ENCODE results near the gene ARHGAP31. TPM values are rescaled to one million over a fixed set of nuclear protein-coding genes. Genes with fewer than 3 reads are reported as not detected.

The ARHGAP31 gene
- total and polyA plus RNA-seq, 10 donors, result 2.0 to 38.0 (median 25.3) TPM

- 86 to 92% (median 89%) methylated on average over 2 of the region's 2 CpGs for WGBS, 5 donors
- H3K4me3 ChIP-seq, result peak overlapping the region in 4 of 8 donors; percentile 99 to 100 (median 100)
- peaks cover 0 to 26% (median 9%) of the 10 kb centered on the region in 6 donors for H3K36me3 ChIP-seq
- intact Hi-C loops (cut with DNase I; ENCODE audit: low total_unique reads), result loop anchor here (10.0 kb wide), 1 partner anchor 627 kb away; the partner anchor contains the start of gene GSK3B
- peak overlapping the region in 6 of 8 donors; percentile 76 to 93 (median 89) for H3K27ac ChIP-seq
- H3K27me3 ChIP-seq (replicated peaks in 1 of 7), result no peaks in the 10 kb centered on the region
- no peak for DNase-seq
- H3K9me3 ChIP-seq, result no peaks in the 10 kb centered on the region
- TF ChIP-seq POLR2A (IDR thresholded peaks at IDR 0.05), result no peak
- TF ChIP-seq POLR2AphosphoS5 (IDR thresholded peaks at IDR 0.05), result no peak
- TF ChIP-seq, protein P1, sequence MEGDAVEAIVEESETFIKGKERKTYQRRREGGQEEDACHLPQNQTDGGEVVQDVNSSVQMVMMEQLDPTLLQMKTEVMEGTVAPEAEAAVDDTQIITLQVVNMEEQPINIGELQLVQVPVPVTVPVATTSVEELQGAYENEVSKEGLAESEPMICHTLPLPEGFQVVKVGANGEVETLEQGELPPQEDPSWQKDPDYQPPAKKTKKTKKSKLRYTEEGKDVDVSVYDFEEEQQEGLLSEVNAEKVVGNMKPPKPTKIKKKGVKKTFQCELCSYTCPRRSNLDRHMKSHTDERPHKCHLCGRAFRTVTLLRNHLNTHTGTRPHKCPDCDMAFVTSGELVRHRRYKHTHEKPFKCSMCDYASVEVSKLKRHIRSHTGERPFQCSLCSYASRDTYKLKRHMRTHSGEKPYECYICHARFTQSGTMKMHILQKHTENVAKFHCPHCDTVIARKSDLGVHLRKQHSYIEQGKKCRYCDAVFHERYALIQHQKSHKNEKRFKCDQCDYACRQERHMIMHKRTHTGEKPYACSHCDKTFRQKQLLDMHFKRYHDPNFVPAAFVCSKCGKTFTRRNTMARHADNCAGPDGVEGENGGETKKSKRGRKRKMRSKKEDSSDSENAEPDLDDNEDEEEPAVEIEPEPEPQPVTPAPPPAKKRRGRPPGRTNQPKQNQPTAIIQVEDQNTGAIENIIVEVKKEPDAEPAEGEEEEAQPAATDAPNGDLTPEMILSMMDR (IDR thresholded peaks at IDR 0.05 in 8 of 11, conservative IDR thresholded peaks at IDR 0.05 in 3 of 11), result no peak
- H3K4me1 ChIP-seq, result peaks cover 14 to 46% (median 34%) of the 10 kb centered on the region in 6 donors
Observed at GRCh38 chr3:119468041-119468440, 173.9 kb downstream of the ARHGAP31 start.

DNA sequence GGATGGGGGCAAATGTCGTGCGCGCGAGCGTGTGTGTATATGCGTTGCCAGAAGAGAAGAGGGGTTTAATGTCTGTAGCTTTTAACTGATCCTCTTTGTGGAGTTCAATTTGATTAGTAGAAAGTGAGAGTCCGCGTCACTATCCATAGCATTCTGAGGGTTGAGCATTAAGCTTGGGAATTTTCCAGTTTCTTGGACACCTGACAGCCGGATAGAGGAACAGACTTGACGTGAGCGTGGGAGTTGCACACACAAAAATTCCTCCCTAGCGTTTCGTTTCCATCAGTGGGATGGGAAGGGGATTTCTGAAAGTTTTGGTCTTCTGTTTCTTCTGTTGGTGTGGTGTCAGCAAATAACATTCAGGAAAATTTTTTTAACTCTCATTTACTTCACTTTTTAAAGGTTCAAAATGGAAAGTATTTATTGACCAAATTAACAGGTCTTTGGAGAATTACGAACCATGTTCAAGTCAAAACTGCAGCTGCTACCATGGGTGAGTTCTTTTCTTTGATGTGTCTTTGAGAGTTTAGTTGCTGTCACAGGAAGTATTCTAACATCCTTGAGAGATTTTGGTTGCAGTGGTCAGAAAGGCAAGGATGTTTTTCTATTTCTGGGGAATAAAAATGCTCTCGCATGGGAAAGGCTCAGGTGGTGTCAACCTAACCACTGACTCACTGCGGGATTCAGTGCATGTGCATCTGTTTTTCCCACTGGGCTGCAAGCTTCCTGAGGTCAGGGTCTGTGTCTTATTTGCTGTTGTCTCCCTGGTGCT is 175.4 kb downstream of the ARHGAP31 start:
- no peaks in the 10 kb centered on the region for H3K27me3 ChIP-seq (replicated peaks in 1 of 7)
- peak overlapping the region; percentile 76 to 93 (median 86) for H3K27ac ChIP-seq
- H3K9me3 ChIP-seq, result no peaks in the 10 kb centered on the region
- intact Hi-C loops (cut with DNase I; ENCODE audit: low total_unique reads), result loop anchor here (10.0 kb wide), 1 partner anchor 625 kb away; the partner anchor contains the start of gene GSK3B
- WGBS, 5 donors, result 7 to 14% (median 10%) methylated on average over 16 of the region's 16 CpGs
- TF ChIP-seq, protein P1 (IDR thresholded peaks at IDR 0.05 in 8 of 11, conservative IDR thresholded peaks at IDR 0.05 in 3 of 11), result peak in 1 of 11 experiments; percentile 1
- TF ChIP-seq POLR2AphosphoS5 (IDR thresholded peaks at IDR 0.05), result no peak
- DNase-seq, result no peak
- H3K4me1 ChIP-seq, result peaks cover 14 to 38% (median 25%) of the 10 kb centered on the region in 6 donors
- H3K36me3 ChIP-seq, result peaks cover 0 to 42% (median 18%) of the 10 kb centered on the region in 6 donors
- H3K4me3 ChIP-seq, result peak overlapping the region; percentile 78 to 100 (median 100)

Small RNA genes lying within 50 kb of the gene (small RNA-seq; reads per million reads assigned to genes)
- gene RNU6-1127P, result 0 reads per million in 4 donors

Other genes with a start within 250 kb of the ARHGAP31 start
- gene TEX55, start 148.2 kb upstream of the ARHGAP31 start, total RNA-seq, result not detected
- not detected for gene TEX55, start 148.2 kb upstream of the ARHGAP31 start, polyA plus RNA-seq
- not detected for gene UPK1B, start 120.8 kb upstream of the ARHGAP31 start, total RNA-seq
- not detected for gene UPK1B, start 120.8 kb upstream of the ARHGAP31 start, polyA plus RNA-seq
- gene B4GALT4, start 53.5 kb upstream of the ARHGAP31 start, total RNA-seq, result 10 to 100 TPM; 13.6 to 26.2 (median 15.4) TPM
- 1 to 10 TPM; 7.6 to 8.2 (median 7.7) TPM for gene B4GALT4, start 53.5 kb upstream of the ARHGAP31 start, polyA plus RNA-seq
- 10 to 100 TPM; 36.0 to 80.5 (median 42.3) TPM for gene TMEM39A, start 169.2 kb downstream of the ARHGAP31 start, total RNA-seq
- 1 to 10 TPM; 4.9 to 5.9 (median 5.4) TPM for gene TMEM39A, start 169.2 kb downstream of the ARHGAP31 start, polyA plus RNA-seq
- gene POGLUT1, start 174.6 kb downstream of the ARHGAP31 start, total RNA-seq, result 10 to 100 TPM; 15.3 to 26.0 (median 24.3) TPM
- 10 to 100 TPM; 11.1 to 17.0 (median 12.6) TPM for gene POGLUT1, start 174.6 kb downstream of the ARHGAP31 start, polyA plus RNA-seq
- 10 to 100 TPM; 33.0 to 85.7 (median 67.4) TPM for gene TIMMDC1, start 204.2 kb downstream of the ARHGAP31 start, total RNA-seq
- 10 to 100 TPM; 57.1 to 77.8 (median 75.4) TPM for gene TIMMDC1, start 204.2 kb downstream of the ARHGAP31 start, polyA plus RNA-seq